GM18951 (cell line): Measurements from ENCODE around the gene OBSL1.

Experiments used
- POLR2A ChIP-seq: IDR thresholded peaks from 4 replicates; pipeline ENCODE4 v1.6.1; 2011; ENCODE audit warnings: mild to moderate bottlenecking; ENCODE audit not compliant: insufficient read length, insufficient read depth; ENCODE audit errors: extremely low read depth
- in situ Hi-C: fragments of 300-500 bp; cut with MboI; formaldehyde crosslinking; loops from one replicate; pipeline ENCODE4 v1.12.0; 2022; ENCODE audit warnings: low sequenced_read_pairs, mixed read lengths, inconsistent platforms; ENCODE audit not compliant: unreplicated experiment

Gene OBSL1

DNA sequence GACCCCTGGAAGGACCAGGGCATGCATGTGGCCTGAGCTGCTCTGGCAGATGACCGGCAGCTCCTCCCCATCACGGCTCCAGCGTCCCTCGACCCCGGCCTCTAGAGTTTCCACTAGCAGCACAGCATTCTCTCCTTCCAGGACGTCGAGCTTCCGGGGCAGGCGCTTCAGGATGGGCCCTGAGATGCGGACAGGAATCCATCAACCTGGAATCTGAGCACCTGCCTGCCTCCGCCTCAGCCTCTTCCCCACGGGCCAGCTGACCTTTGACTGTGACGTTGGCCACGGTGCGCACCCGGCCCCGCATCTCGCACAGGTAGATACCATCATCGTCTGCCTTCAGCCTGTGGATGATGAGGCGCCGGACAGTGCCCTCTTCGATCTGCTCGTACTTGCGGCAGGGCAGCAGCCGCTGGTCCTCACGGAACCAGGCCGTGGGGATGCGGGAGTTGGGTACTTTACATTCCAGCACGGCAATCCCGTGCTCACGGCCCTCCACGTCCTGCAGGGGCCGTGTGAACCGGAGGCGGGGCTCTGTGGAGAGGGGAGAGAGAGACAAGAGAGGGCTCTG is 3.5 kb downstream of the OBSL1 start:
- no peak for TF ChIP-seq POLR2A
- in situ Hi-C loops = no loop called here

- TF ChIP-seq POLR2A = no peak
- in situ Hi-C loops = no loop called here
Measured at GRCh38 chr2:219567131-219567530, 4.2 kb downstream of the OBSL1 start.

DNA sequence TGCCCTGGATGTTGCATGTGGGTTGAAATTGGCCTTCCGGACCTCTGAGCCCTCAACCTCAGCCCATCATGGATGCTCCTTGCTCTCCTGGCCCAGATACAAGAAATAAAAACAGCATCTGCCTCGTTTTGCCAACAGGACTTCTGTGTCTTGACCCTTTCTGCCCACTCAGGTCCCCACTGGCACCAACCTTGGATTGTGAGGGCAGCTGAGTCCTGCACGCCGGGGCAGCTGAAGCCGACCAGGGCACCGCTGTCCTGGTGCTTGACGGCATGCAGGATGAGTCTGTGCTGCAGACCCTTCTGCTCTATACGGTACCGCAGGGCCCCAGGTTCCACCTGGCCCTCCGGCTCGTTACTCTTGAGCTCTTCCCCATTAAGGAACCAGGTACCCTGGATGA is 4.7 kb downstream of the OBSL1 start:
- in situ Hi-C loops = no loop called here
- TF ChIP-seq POLR2A = no peak

DNA sequence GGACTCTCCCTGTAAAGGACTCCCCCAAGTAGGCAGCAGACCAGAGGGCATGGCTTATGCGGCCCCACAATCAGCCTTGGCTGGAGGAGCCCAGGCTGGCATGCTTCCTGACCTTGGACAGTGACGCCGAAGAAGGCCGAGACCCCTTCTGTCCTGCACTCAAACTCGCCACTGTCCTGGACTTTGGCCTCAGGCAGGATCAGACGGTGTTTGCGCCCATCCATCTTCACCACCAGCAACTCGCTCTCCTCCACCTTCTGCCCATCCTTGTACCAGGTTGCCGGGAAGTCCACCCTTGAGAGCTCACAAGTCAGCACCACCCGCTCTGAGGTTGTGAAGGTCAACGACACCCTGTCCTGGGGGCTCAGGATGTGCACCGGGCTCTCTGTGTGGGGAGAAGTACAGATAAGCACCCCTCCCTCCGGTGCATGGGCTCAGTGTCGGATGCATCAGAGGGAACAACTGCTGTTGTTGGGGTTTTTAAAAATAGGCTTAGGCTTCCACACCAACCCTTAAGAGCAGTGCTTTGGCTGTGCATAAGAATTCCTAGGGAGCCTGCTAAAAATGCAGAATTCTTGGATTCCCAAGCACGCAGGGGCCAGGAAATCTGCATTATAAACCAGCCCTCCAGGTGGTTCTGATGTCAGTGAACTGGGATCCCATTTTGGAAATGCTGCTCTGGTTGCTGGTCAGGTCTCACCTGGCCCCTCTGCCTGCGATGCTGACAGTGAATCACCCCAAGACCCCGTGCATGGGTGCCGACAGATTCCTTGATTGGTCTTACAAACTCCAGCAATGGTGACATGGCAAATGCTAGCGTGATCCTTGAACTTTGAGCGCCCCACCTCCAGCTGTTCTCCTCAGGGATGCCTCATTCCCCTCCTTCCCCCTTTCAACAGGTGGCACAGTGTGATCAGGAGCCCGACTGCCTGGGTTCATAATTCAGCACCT is 5.9 kb downstream of the OBSL1 start:
- no peak for TF ChIP-seq POLR2A
- in situ Hi-C loops = no loop called here

GRCh38 chr2:219563271-219563928 is 7.9 kb downstream of the OBSL1 start:
- no peak for TF ChIP-seq POLR2A
- in situ Hi-C loops = no loop called here

GRCh38 chr2:219562049-219563020 is 9.0 kb downstream of the OBSL1 start:
- in situ Hi-C loops = no loop called here
- TF ChIP-seq POLR2A = no peak

GRCh38 chr2:219561179-219562048 is 9.9 kb downstream of the OBSL1 start:
- no peak for TF ChIP-seq POLR2A
- in situ Hi-C loops = no loop called here

- no peak for TF ChIP-seq POLR2A
- in situ Hi-C loops = no loop called here
Measured at GRCh38 chr2:219560893-219561178, 10.5 kb downstream of the OBSL1 start.

DNA sequence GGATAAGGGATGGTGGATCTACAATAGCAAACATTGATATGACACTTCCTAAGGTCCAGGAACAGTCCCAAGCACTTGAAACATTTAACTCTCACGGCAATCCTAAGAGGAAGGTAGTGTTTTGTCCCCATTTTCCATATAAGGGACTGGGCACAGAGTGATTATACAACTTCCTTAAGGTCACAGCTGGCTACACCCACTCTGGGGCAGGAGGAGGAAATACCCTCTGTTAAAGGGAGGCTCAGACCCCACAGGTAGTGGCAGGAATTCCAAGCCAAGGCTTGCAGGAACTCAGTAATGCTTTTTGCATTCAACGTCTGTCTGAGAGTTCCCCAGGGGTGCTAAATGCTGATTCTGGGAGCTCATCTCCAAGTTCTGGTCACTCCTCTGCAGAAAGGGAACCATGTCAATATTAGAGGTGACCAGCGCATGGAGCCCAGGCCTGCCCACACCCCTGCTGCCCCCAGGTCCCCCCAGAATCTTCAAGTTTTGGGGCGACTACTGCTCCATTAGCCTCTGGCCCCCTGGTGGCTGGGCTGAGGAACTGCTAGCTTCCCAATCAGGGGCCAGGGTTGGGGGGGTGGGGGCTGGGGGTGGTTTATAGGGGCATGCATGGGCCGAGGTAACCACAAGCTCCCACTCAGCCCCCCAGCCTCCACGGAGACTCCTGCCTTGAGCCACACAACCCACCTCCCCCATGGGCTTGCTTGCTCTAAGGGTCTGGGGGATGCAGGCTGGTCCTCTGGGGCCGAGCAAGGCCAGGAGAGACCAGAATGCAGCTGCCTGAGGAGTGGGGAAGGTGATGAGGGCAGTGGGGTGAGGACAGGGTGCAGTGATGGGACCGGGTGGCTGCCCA is 11.1 kb downstream of the OBSL1 start:
- in situ Hi-C loops = no loop called here
- TF ChIP-seq POLR2A = no peak

GRCh38 chr2:219559156-219559915 is 12.0 kb downstream of the OBSL1 start:
- no peak for TF ChIP-seq POLR2A

More at GRCh38 chr2:219559156-219559915, 12.0 kb downstream of the OBSL1 start:
- in situ Hi-C loops = no loop called here
